Fibroblast of mammary gland (primary cell): Measurements from ENCODE around the gene FOXL3.

Experiments
- DNase-seq: peaks from one replicate; pipeline ENCODE4 v3.0.0-alpha.2; 2010; ENCODE audit warnings: low read depth
- H3K4me3 ChIP-seq: 2 replicates; pipeline ENCODE4 v1.5.1; 2011; ENCODE audit warnings: low read depth, mild to moderate bottlenecking, low read length, moderate library complexity; ENCODE audit not compliant: control insufficient read depth
- CTCF ChIP-seq: conservative IDR thresholded peaks from 2 replicates; pipeline ENCODE4 v1.5.1; 2011; ENCODE audit warnings: low read depth, low read length, inconsistent platforms; ENCODE audit not compliant: control insufficient read depth, insufficient read depth

FOXL3 gene

GRCh38 chr7:268991-269390 is 21.0 kb upstream of the FOXL3 start:
- TF ChIP-seq CTCF = no peak
- no peak for DNase-seq

GRCh38 chr7:269721-270120 is 20.2 kb upstream of the FOXL3 start:
- no peak overlapping the region for H3K4me3 ChIP-seq
- TF ChIP-seq CTCF = no peak
- no peak for DNase-seq

More at GRCh38 chr7:268991-269390, 21.0 kb upstream of the FOXL3 start:
- no peak overlapping the region for H3K4me3 ChIP-seq

GRCh38 chr7:270351-270983 is 19.5 kb upstream of the FOXL3 start:
- no peak overlapping the region for H3K4me3 ChIP-seq
- DNase-seq = no peak
- TF ChIP-seq CTCF = no peak

- no peak overlapping the region for H3K4me3 ChIP-seq
- no peak for DNase-seq
- no peak for TF ChIP-seq CTCF
These were observed 18.5 kb upstream of the FOXL3 start for GRCh38 chr7:271266-272107.

- DNase-seq = no peak
- TF ChIP-seq CTCF = no peak
- H3K4me3 ChIP-seq = no peak overlapping the region
These were observed 17.8 kb upstream of the FOXL3 start for GRCh38 chr7:272108-272615.

- no peak overlapping the region for H3K4me3 ChIP-seq
- DNase-seq = no peak
- no peak for TF ChIP-seq CTCF
These were observed 17.3 kb upstream of the FOXL3 start for GRCh38 chr7:272631-273030.

- no peak overlapping the region for H3K4me3 ChIP-seq
- no peak for DNase-seq
- no peak for TF ChIP-seq CTCF
These were observed 16.6 kb upstream of the FOXL3 start for GRCh38 chr7:273327-273726.
